ENCODE data around the gene ILDR1.

The ILDR1 gene

GRCh38 chr3:122013448-122013925 lies 8.6 kb downstream of the ILDR1 start:
- no peak for DNase-seq

GRCh38 chr3:122012821-122013220 lies 9.2 kb downstream of the ILDR1 start:
- no peak for DNase-seq

- DNase-seq: no peak
Measured at GRCh38 chr3:122011396-122011795, 10.7 kb downstream of the ILDR1 start.

GRCh38 chr3:122010506-122010905 lies 11.5 kb downstream of the ILDR1 start:
- DNase-seq: no peak

- DNase-seq: no peak
Measured at GRCh38 chr3:122008166-122008565, 13.9 kb downstream of the ILDR1 start.

- DNase-seq: no peak
Measured at GRCh38 chr3:122006267-122006666, 15.8 kb downstream of the ILDR1 start.

- DNase-seq: no peak
Measured at GRCh38 chr3:122004991-122005565, 17.0 kb downstream of the ILDR1 start.

- DNase-seq: peak in 1 of 3 experiments; percentile 31
Measured at GRCh38 chr3:122004107-122004506, 17.9 kb downstream of the ILDR1 start.

- no peak for DNase-seq
Measured at GRCh38 chr3:122003606-122004005, 18.4 kb downstream of the ILDR1 start.

- no peak for DNase-seq
Measured at GRCh38 chr3:122003112-122003511, 18.9 kb downstream of the ILDR1 start.

- DNase-seq: no peak
Measured at GRCh38 chr3:122002611-122003010, 19.4 kb downstream of the ILDR1 start.

- DNase-seq: no peak
Measured at GRCh38 chr3:122001892-122002291, 20.2 kb downstream of the ILDR1 start.

GRCh38 chr3:122000936-122001605 lies 21.0 kb downstream of the ILDR1 start:
- DNase-seq: no peak

GRCh38 chr3:121999931-122000330 lies 22.1 kb downstream of the ILDR1 start:
- DNase-seq: no peak

GRCh38 chr3:121998611-121999473 lies 23.2 kb downstream of the ILDR1 start:
- DNase-seq: no peak

GRCh38 chr3:121998030-121998580 lies 23.9 kb downstream of the ILDR1 start:
- no peak for DNase-seq

- DNase-seq: no peak
Measured at GRCh38 chr3:121997372-121997771, 24.7 kb downstream of the ILDR1 start.

- no peak for DNase-seq
Measured at GRCh38 chr3:121996441-121996840, 25.6 kb downstream of the ILDR1 start.

GRCh38 chr3:121995161-121996137 lies 26.6 kb downstream of the ILDR1 start:
- DNase-seq: peak; percentile 14 to 53 (median 44)

GRCh38 chr3:121994551-121994950 lies 27.5 kb downstream of the ILDR1 start:
- DNase-seq: no peak

- DNase-seq: no peak
Measured at GRCh38 chr3:121992601-121993560, 29.2 kb downstream of the ILDR1 start.
